ENCODE results near the gene FIGNL2.

Gene FIGNL2

DNA sequence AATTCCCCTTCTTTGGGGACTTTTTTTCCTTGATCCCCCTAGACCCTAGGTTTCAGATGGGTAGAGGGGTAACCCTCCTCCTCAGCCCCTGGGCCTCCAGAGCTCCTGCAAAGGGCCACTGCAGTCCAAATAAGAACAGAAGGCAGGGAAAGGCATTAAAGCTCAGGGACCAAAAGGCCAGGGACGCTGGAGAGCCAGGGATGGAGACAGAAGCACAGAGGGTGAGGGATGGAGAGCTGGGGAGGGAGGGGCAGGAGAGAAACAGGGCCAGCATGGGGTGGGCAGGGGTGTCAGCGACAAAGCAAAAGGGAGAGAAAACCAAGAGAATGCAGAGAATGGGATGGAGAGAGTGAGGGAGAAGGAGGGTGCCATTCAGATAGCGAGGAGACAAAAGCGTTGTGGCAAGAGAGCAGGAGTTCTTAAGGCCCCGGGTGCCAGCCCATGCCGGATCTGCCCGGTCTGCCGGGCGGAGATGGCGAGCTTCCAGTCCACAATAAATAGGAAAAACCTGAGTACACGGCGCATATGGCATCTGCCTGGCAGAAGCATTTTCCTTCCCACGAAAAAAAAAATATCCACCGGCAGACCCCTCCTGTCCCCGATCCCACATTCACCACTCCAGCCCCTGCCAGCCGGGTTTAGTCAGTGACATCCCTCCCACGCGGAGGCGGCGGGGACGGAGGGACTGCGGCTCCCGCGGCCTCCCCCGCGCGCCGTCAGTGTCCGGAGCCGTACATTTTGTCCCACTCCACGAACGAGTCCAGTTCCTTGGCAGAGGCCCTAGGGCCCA, 28.6 kb downstream of the FIGNL2 start:
- Histone ChIP-seq H3K4me1 (ENCODE audit: control insufficient read depth, insufficient read depth, low read length) (peaks cover 3% of the 10 kb centered on the region; the same call in 1 of the 2 replicates), H3K9me3 (ENCODE audit: control insufficient read depth, insufficient read depth, low read length) (no peaks in the 10 kb centered on the region), H3K9ac (ENCODE audit: low read depth, low read length) (no peak overlapping the region; the same call in 1 of the 2 replicates), H3K4me3 (ENCODE audit: low read depth, low read length) (peak overlapping the region; percentile 76), H3K36me3 (ENCODE audit: control insufficient read depth, insufficient read depth, low read length) (no peaks in the 10 kb centered on the region), H3K27me3 (ENCODE audit: control insufficient read depth, insufficient read depth, low read length) (peaks cover 21% of the 10 kb centered on the region), H3K27ac (ENCODE audit: low read depth, low read length) (peak overlapping the region; percentile 16)

- Histone ChIP-seq H3K36me3 (ENCODE audit: control insufficient read depth, insufficient read depth, low read length) (no peaks in the 10 kb centered on the region), H3K9me3 (ENCODE audit: control insufficient read depth, insufficient read depth, low read length) (no peaks in the 10 kb centered on the region), H3K9ac (ENCODE audit: low read depth, low read length) (no peak overlapping the region), H3K4me1 (ENCODE audit: control insufficient read depth, insufficient read depth, low read length) (peaks cover 4% of the 10 kb centered on the region; the same call in 1 of the 2 replicates), H3K27ac (ENCODE audit: low read depth, low read length) (no peak overlapping the region), H3K27me3 (ENCODE audit: control insufficient read depth, insufficient read depth, low read length) (peaks cover 25% of the 10 kb centered on the region), H3K4me3 (ENCODE audit: low read depth, low read length) (no peak overlapping the region)
Measured at GRCh38 chr12:51818566-51819300, 29.8 kb downstream of the FIGNL2 start.

- peaks cover 31% of the 10 kb centered on the region for H3K27me3 ChIP-seq (ENCODE audit: control insufficient read depth, insufficient read depth, low read length)
Measured at GRCh38 chr12:51818086-51818485, 30.4 kb downstream of the FIGNL2 start.

GRCh38 chr12:51817027-51817953, 31.2 kb downstream of the FIGNL2 start:
- H3K9ac ChIP-seq (ENCODE audit: low read depth, low read length): no peak overlapping the region
- H3K27me3 ChIP-seq (ENCODE audit: control insufficient read depth, insufficient read depth, low read length): peaks cover 38% of the 10 kb centered on the region
- no peak overlapping the region for H3K4me3 ChIP-seq (ENCODE audit: low read depth, low read length)
- H3K36me3 ChIP-seq (ENCODE audit: control insufficient read depth, insufficient read depth, low read length): no peaks in the 10 kb centered on the region
- H3K9me3 ChIP-seq (ENCODE audit: control insufficient read depth, insufficient read depth, low read length): no peaks in the 10 kb centered on the region
- no peak overlapping the region for H3K27ac ChIP-seq (ENCODE audit: low read depth, low read length)
- H3K4me1 ChIP-seq (ENCODE audit: control insufficient read depth, insufficient read depth, low read length): peaks cover 4% of the 10 kb centered on the region; the same call in 1 of the 2 replicates

More at GRCh38 chr12:51818086-51818485, 30.4 kb downstream of the FIGNL2 start:
- Histone ChIP-seq H3K36me3 (ENCODE audit: control insufficient read depth, insufficient read depth, low read length) (no peaks in the 10 kb centered on the region), H3K4me3 (ENCODE audit: low read depth, low read length) (no peak overlapping the region), H3K9ac (ENCODE audit: low read depth, low read length) (no peak overlapping the region), H3K27ac (ENCODE audit: low read depth, low read length) (no peak overlapping the region), H3K9me3 (ENCODE audit: control insufficient read depth, insufficient read depth, low read length) (no peaks in the 10 kb centered on the region), H3K4me1 (ENCODE audit: control insufficient read depth, insufficient read depth, low read length) (peaks cover 4% of the 10 kb centered on the region; the same call in 1 of the 2 replicates)

GRCh38 chr12:51815571-51815970, 32.9 kb downstream of the FIGNL2 start:
- Histone ChIP-seq H3K27me3 (ENCODE audit: control insufficient read depth, insufficient read depth, low read length) (peaks cover 38% of the 10 kb centered on the region), H3K4me3 (ENCODE audit: low read depth, low read length) (no peak overlapping the region), H3K4me1 (ENCODE audit: control insufficient read depth, insufficient read depth, low read length) (peaks cover 4% of the 10 kb centered on the region; the same call in 1 of the 2 replicates), H3K36me3 (ENCODE audit: control insufficient read depth, insufficient read depth, low read length) (no peaks in the 10 kb centered on the region), H3K27ac (ENCODE audit: low read depth, low read length) (no peak overlapping the region), H3K9ac (ENCODE audit: low read depth, low read length) (no peak overlapping the region), H3K9me3 (ENCODE audit: control insufficient read depth, insufficient read depth, low read length) (no peaks in the 10 kb centered on the region)

GRCh38 chr12:51814311-51815088, 34.0 kb downstream of the FIGNL2 start:
- H3K9me3 ChIP-seq (ENCODE audit: control insufficient read depth, insufficient read depth, low read length): no peaks in the 10 kb centered on the region

GRCh38 chr12:51813931-51814310, 34.6 kb downstream of the FIGNL2 start:
- Histone ChIP-seq H3K27me3 (ENCODE audit: control insufficient read depth, insufficient read depth, low read length) (peaks cover 34% of the 10 kb centered on the region), H3K36me3 (ENCODE audit: control insufficient read depth, insufficient read depth, low read length) (no peaks in the 10 kb centered on the region), H3K4me1 (ENCODE audit: control insufficient read depth, insufficient read depth, low read length) (peaks cover 4% of the 10 kb centered on the region; the same call in 1 of the 2 replicates), H3K9me3 (ENCODE audit: control insufficient read depth, insufficient read depth, low read length) (no peaks in the 10 kb centered on the region), H3K9ac (ENCODE audit: low read depth, low read length) (no peak overlapping the region), H3K4me3 (ENCODE audit: low read depth, low read length) (peak overlapping the region; percentile 69), H3K27ac (ENCODE audit: low read depth, low read length) (peak overlapping the region; percentile 17)

More at GRCh38 chr12:51814311-51815088, 34.0 kb downstream of the FIGNL2 start:
- peak overlapping the region; percentile 46 for H3K9ac ChIP-seq (ENCODE audit: low read depth, low read length)
- peaks cover 4% of the 10 kb centered on the region; the same call in 1 of the 2 replicates for H3K4me1 ChIP-seq (ENCODE audit: control insufficient read depth, insufficient read depth, low read length)
- peak overlapping the region; percentile 69 for H3K4me3 ChIP-seq (ENCODE audit: low read depth, low read length)
- H3K36me3 ChIP-seq (ENCODE audit: control insufficient read depth, insufficient read depth, low read length): no peaks in the 10 kb centered on the region
- H3K27ac ChIP-seq (ENCODE audit: low read depth, low read length): peak overlapping the region; percentile 45
- H3K27me3 ChIP-seq (ENCODE audit: control insufficient read depth, insufficient read depth, low read length): peaks cover 36% of the 10 kb centered on the region

DNA sequence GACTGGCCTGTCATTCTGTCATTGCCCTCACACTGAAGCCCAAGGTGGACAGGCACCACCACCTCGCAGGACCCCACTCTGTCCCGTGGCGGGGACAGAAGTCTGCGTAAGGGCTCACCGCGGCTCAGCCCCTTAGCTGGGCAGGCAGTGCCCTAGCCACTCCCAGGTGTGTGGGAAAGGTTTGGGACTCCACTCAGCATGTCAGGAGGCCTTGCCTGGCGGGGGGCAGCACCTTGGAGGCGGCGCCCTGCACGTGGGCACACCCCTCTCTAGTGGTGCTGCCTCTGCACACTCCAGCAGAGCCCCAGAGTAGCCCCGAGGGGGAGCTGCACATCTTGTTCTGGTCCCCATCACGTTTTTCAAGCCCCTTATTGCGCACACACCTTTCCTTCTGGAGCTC, 35.6 kb downstream of the FIGNL2 start:
- H3K4me1 ChIP-seq (ENCODE audit: control insufficient read depth, insufficient read depth, low read length): peaks cover 4% of the 10 kb centered on the region; the same call in 1 of the 2 replicates
- H3K4me3 ChIP-seq (ENCODE audit: low read depth, low read length): no peak overlapping the region
- no peaks in the 10 kb centered on the region for H3K36me3 ChIP-seq (ENCODE audit: control insufficient read depth, insufficient read depth, low read length)
- H3K27me3 ChIP-seq (ENCODE audit: control insufficient read depth, insufficient read depth, low read length): peaks cover 32% of the 10 kb centered on the region
- no peak overlapping the region for H3K9ac ChIP-seq (ENCODE audit: low read depth, low read length)
- H3K27ac ChIP-seq (ENCODE audit: low read depth, low read length): no peak overlapping the region
- H3K9me3 ChIP-seq (ENCODE audit: control insufficient read depth, insufficient read depth, low read length): no peaks in the 10 kb centered on the region

- Histone ChIP-seq H3K36me3 (ENCODE audit: control insufficient read depth, insufficient read depth, low read length) (peaks cover 8% of the 10 kb centered on the region; the same call in 1 of the 2 replicates), H3K4me3 (ENCODE audit: low read depth, low read length) (no peak overlapping the region), H3K27me3 (ENCODE audit: control insufficient read depth, insufficient read depth, low read length) (peaks cover 29% of the 10 kb centered on the region)
Measured at GRCh38 chr12:51811203-51812202, 37.0 kb downstream of the FIGNL2 start.

More at GRCh38 chr12:51811203-51812202, 37.0 kb downstream of the FIGNL2 start:
- Histone ChIP-seq H3K27ac (ENCODE audit: low read depth, low read length) (no peak overlapping the region), H3K9ac (ENCODE audit: low read depth, low read length) (no peak overlapping the region), H3K4me1 (ENCODE audit: control insufficient read depth, insufficient read depth, low read length) (peaks cover 4% of the 10 kb centered on the region; the same call in 1 of the 2 replicates), H3K9me3 (ENCODE audit: control insufficient read depth, insufficient read depth, low read length) (no peaks in the 10 kb centered on the region)
